DMS53 treated with DMSO at 0.1 percent for 48 hours (cell line): Measurements from ENCODE around the gene RPL11.
"Not testable (repeated sequence)": the region's sequence is repeated elsewhere in the genome, so short reads cannot be mapped to it uniquely, and the experiment has no call there.

ENCODE experiments used
- DNase-seq: peaks from one replicate; lab custom pipeline; 2025; ENCODE audit not compliant: unreplicated experiment; lab: John Stamatoyannopoulos, UW

The RPL11 gene

GRCh38 chr1:23684415-23684814 lies 7.2 kb upstream of the RPL11 start:
- no peak for DNase-seq

GRCh38 chr1:23685197-23685596 lies 6.4 kb upstream of the RPL11 start:
- DNase-seq: not testable (repeated sequence)

GRCh38 chr1:23687680-23688079 lies 3.9 kb upstream of the RPL11 start:
- DNase-seq: not testable (repeated sequence)

- not testable (repeated sequence) for DNase-seq
These were observed 3.3 kb upstream of the RPL11 start for GRCh38 chr1:23688281-23688680.

GRCh38 chr1:23692308-23692871 lies 784 bp downstream of the RPL11 start:
- DNase-seq: no peak

DNA sequence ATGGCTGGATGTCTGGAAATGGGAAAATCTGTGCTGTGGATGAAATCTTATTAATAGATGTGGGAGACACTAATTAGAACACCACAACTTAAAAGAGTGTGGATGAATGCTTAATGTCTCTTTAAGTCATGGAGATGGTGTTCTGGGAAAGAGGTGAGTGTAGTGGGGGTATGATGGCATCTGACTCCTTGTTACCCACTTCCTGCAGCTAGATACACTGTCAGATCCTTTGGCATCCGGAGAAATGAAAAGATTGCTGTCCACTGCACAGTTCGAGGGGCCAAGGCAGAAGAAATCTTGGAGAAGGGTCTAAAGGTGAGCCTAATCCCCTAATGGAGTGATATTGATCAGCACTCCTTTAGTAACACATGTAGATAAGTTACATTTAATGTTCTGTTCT lies 2.0 kb downstream of the RPL11 start:
- no peak for DNase-seq

DNA sequence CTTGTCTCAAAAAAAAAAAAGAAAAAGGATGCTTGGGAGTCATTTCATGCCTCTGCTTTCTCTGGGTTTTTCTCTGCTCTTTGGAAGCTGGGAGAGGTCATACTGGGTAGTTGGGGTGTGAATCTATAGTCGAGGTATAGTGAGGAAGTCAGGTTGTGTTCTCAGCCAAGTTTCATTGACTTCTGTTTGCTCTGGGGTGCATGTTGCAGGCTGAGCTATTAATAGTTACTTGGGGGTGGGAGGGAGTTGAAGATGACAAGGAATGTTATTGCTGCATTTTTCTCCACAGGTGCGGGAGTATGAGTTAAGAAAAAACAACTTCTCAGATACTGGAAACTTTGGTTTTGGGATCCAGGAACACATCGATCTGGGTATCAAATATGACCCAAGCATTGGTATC lies 2.8 kb downstream of the RPL11 start:
- no peak for DNase-seq

GRCh38 chr1:23695667-23696066 lies 4.1 kb downstream of the RPL11 start:
- no peak for DNase-seq

- no peak for DNase-seq
These were observed 4.9 kb downstream of the RPL11 start for GRCh38 chr1:23696335-23696989.

- no peak for DNase-seq
These were observed 6.9 kb downstream of the RPL11 start for GRCh38 chr1:23698466-23698865.

DNA sequence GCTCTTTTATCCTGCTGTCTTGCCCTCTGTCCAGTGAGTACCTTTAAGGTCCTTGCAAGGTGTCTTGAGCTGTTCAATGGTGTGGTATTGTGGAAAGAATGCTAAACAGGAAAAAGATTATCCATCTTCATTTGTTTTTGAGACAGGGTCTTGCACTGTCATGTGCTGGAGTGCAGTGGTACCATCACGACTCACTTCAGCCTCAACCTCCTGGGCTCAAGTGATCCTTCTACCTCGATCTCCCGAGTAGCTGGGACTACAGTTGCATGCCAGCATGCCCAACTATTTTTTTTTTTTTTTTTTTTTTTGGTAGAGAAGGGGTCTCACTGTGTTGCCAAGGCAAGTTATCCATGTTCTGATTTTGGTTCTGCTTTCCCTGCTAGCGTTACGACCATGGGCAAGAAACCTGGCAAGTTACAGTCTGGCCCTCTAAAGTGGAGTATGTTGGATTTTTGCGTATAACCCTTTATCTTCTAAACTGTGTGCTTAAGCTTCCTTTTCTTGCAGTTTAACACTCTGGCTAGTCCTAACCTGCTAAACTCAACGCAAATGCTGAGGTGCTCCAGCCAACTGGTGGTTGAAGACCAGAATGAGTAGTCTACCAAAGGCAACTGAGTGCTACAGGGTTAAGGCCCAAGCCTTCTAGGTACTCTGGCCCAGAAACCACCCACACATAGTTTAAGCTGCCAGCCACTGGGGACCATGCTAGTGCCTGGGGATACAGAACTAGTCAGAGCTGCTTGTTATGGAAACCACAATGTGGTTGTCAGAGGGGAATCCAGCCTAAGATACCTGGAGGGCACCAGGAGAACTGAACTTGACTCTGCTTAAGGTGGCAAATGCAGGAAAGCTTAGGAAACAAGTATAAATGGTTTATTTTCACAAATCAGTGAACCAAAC lies 7.9 kb downstream of the RPL11 start:
- DNase-seq: no peak

DNA sequence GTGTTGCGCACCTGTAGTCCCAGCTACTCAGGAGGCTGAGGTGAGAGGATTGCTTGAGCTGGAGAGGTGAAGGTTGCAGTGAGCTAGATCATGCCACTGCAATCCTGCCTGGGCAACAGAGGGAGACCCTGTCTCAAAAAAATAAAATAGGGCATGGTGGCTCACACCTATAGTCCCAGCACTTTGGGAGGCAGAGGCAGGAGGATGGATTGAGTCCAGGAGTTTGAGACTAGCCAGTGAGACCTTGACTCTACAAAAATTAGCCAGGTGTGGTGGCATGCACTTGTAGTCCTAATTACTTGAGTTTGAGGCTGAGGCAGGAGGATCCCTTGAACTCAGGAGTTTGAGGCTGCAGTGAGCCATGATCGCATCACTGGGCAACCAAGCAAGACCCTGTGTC lies 9.7 kb downstream of the RPL11 start:
- no peak for DNase-seq

DNA sequence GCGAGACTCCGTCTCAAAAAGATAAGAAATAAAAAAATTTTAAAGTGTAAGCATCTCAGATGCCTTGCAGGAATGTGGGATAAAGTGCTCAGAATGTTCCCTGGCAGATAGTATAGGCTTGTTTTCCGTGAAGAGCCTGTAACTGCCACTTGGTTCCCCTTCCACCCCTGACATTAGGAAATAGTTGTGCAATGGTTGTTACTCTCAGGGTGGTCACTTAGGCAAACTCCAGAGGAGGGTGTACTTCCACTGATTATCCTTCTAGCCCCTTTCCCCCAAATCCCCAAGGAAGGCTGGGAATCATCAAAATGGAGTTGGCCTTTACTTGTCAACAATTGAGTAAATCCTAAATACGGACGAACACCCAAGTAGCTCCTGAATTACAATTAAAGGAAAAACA lies 10.4 kb downstream of the RPL11 start:
- DNase-seq: no peak

- no peak for DNase-seq
These were observed 13.4 kb downstream of the RPL11 start for GRCh38 chr1:23704834-23705495.

DNA sequence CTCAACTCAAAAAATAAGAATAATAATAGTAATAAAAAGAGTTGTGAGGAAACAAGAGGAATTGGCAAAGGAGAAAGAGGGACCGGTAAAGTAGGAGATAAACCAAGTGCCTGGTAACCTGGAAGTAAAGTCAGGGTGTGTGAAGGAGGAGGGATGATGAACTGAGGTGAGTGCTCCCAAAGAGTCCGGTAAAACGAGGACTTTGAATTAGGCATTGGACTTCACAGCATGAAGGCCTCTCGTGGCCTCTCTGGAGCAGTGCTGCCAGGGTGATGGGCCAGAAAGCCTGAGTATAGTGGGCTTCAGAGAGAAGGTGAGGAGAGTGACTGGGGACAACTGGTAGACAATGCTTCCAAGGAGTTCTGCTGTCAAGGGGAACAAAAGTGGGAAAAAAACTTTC lies 17.6 kb downstream of the RPL11 start:
- no peak for DNase-seq

DNA sequence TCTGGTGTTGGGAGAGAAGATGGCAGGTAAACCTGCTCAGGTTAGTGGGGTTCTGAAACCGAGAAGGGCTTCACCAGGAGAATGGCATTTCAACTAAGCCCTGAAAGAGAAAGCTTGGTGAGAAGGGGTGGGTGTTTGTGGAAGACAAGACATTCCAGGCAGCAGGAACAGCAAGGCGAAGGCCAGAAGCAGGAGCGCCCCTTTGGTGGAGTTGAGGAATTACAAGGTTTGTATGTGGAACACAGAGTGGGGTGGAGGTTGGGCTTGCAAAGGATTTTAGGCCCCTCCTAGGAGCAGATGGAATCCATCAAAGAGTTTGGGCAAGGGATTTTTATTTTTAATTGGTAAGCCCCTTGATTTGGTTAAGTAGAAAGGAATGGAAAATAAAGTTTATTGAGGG lies 26.9 kb downstream of the RPL11 start:
- DNase-seq: peak; percentile 68

DNA sequence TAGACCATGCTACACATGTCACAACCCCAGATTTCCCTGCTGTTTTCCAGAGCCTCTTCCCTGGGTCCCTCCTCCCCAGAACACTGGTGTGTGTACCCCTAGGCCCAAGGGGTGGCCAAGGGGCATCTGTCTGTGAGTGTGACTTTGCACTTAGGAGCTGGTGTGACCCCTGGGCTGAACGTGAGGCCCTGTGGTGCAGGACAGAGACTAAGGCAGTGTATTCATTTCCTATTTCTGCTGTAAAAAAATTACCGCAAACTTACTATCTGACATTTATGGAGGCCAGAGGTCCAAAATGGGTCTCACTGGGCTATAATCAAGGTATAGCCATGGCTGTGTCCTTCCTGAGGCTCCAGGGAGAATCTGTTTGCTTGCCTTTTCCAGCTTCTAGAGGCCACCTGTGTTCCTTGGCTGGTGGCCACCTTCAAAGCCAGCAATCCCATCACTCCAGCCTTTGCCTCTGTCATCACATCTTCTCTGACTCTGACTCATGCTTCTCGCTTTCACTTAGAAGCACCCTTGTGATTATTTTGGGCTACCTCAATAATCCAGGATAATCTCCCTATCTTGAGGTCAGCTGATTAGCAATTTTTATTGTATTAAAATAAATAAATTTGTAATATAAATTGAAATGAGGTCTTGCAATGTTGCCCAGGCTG lies 27.7 kb downstream of the RPL11 start:
- no peak for DNase-seq

GRCh38 chr1:23720256-23720995 lies 28.8 kb downstream of the RPL11 start:
- DNase-seq: no peak

- DNase-seq: no peak
These were observed 31.0 kb downstream of the RPL11 start for GRCh38 chr1:23722652-23723051.

DNA sequence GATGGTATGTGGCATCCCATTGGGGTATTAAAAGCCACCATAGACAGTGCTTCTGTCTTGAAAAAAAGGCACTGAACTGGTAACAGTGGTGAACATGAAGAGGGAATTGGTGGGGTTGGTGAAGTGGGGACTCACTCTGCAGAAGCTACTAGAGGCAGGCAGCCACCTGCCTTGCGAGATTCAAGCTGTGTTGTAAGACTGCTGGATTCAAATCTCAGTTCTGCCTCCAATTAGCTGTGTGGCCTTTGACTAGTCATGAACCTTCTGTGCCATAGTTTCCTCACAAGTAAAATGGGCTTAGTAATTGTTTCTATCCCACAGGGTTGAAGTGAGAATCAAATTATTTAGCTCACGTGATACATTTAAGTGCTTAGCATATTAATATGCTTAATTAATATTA lies 35.1 kb downstream of the RPL11 start:
- DNase-seq: no peak
